ENCODE results near the gene WWC1.

The WWC1 gene

DNA sequence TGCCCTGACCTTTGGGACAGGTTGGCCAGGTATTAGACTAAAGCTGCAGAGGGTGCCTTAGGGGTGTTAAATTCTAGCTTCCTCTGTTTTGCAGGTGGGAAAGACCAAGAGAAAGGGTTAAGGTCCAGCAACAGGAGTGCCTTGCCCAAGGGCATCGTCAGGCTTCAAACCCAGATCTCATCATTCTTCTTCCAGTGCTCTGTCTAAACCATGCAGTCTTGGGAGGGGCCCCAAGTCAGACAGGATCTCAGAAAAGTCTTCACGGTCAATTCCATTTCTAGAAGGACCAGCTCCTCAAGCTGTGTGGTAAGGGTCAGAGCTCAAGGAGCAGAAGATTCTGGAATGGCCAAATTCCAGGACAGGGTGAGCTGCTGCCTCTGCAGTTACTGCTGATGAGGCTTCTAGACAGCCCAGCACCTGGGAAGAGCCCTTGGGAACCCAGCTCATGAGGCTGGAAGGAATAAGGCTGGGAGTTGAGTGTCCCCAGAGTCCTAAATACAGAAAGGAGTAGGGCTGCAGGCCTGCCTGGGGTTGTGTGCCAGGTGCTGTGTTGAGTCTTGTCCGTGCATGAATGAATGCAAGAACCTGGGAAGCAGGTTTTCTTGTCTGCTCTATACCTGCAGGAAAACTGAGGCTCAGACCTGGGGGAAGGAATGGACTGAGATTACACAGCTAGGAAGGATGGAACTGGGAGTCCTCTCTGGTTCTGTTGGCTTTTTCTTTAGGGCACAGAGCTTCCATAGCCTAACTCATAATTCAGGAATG lies 69.3 kb downstream of the WWC1 start:
- H3K27me3 Mint-ChIP-seq (ENCODE audit: low read depth) = peaks cover 3% of the 10 kb centered on the region
- H3K27ac Mint-ChIP-seq = no peak overlapping the region
- H3K4me3 Mint-ChIP-seq = no peak overlapping the region
- DNase-seq (ENCODE audit: low spot score) = no peak
- no peaks in the 10 kb centered on the region for H3K9me3 Mint-ChIP-seq
- no peaks in the 10 kb centered on the region for H3K36me3 Mint-ChIP-seq (ENCODE audit: low read depth)
- H3K4me1 Mint-ChIP-seq (ENCODE audit: low read depth) = no peaks in the 10 kb centered on the region

DNA sequence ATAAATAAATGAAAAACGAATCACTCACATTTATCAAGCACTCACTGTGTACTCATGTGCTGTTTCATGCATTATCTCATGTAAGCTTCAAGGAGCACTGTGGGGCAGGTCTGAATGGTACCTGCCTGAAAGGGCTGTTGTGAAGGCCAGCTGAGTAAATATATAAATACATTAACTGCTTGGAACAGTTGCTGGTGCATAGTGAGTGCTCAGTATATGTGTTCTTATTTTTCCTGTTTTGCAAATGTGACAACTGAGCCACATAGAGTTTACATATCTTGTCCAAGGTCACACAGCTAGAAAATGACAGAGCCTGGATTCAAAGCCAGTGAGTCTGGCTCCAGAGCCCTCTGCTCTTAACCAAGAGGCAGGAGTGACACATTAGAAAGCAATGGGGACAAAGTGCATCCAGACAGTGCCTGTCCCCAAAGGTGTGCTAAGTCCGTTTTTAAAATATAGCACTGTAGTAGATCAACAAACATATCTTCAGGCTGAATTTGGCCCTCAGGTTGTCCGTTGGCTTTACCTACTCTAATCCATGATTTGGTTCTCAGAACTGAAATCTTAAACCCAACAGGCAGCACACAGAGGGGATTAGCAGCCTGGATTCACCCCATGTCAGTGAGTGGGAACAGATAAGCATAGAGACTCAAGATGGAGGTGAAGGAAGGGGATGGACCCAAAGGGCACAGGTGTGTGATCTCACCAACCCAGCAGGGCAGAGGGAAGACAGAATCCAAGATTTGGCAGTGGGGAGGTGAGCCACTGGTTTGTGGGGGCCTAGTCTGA lies 70.8 kb downstream of the WWC1 start:
- H3K27ac Mint-ChIP-seq = no peak overlapping the region
- H3K36me3 Mint-ChIP-seq (ENCODE audit: low read depth) = no peaks in the 10 kb centered on the region
- peaks cover 8% of the 10 kb centered on the region for H3K27me3 Mint-ChIP-seq (ENCODE audit: low read depth)
- H3K9me3 Mint-ChIP-seq = no peaks in the 10 kb centered on the region
- DNase-seq (ENCODE audit: low spot score) = no peak
- H3K4me1 Mint-ChIP-seq (ENCODE audit: low read depth) = no peaks in the 10 kb centered on the region
- H3K4me3 Mint-ChIP-seq = no peak overlapping the region

DNA sequence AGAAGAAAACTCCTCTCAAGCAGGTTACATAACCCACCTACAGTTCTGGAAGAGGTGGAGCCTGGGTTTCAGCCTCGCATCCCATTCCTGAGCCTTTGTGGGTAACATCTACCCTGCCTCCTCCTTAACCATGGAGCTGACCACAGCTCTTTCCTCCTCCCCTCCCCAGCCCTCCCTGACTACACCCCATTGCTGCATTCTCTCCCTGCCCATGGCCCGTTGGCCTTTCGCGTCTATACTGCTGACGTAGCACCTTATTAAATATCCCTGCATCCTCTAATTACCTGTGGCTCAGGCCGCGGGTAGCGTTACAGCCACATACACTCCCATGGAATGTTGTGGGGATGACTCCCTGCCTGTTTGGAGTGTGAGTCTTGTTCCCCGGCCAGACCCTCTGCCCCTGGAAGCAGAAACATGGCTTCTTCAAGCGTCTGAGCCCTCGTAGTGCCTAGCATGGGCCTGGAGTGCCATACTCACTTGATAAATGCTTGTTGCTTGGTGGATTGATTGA lies 72.8 kb downstream of the WWC1 start:
- H3K4me3 Mint-ChIP-seq = no peak overlapping the region
- no peaks in the 10 kb centered on the region for H3K36me3 Mint-ChIP-seq (ENCODE audit: low read depth)
- no peaks in the 10 kb centered on the region for H3K4me1 Mint-ChIP-seq (ENCODE audit: low read depth)
- no peak for DNase-seq (ENCODE audit: low spot score)
- H3K27me3 Mint-ChIP-seq (ENCODE audit: low read depth) = peaks cover 8% of the 10 kb centered on the region
- no peak overlapping the region for H3K27ac Mint-ChIP-seq
- H3K9me3 Mint-ChIP-seq = no peaks in the 10 kb centered on the region

DNA sequence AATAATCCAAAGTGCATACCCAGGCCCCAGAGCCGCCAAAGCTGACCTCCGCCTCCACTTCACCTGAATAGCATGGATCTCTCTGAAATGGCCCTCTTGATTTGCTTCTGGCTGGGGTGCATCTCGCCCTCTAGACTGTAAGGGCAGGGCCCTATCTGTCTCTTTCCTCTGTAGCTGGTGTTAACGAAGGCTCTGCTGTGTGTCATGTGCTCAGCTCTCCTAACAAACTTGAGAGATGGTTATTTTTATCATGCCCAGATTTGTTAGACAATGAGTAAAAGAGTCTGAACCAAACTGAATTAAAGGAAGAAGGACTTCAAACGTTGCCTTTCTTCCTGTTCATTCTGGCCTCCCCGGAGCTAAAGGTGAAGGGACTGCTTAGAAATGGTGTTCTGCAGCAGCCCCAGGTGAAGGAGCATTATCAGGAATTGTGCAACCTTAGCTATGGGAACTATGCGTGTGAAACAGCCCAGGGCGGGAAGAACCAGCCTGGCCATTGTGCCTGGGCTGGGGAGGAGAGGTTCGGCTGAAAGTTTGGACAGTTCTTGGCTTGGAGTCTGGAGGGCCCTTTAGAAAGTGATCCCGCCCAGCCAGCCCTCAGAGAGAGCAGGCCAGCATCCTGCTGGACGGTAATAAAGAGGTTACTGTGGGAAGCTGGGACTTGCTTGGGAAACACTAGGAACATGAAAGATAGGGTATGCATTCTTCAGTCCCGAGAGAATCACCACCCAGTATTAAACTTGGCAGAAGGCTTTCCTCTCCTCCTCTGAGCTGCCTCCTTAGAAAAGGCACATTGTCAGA lies 73.5 kb downstream of the WWC1 start:
- Mint-ChIP-seq H3K27me3 (ENCODE audit: low read depth) (peaks cover 8% of the 10 kb centered on the region), H3K9me3 (no peaks in the 10 kb centered on the region), H3K4me3 (no peak overlapping the region), H3K4me1 (ENCODE audit: low read depth) (no peaks in the 10 kb centered on the region), H3K36me3 (ENCODE audit: low read depth) (no peaks in the 10 kb centered on the region), H3K27ac (no peak overlapping the region)
- DNase-seq (ENCODE audit: low spot score) = no peak

DNA sequence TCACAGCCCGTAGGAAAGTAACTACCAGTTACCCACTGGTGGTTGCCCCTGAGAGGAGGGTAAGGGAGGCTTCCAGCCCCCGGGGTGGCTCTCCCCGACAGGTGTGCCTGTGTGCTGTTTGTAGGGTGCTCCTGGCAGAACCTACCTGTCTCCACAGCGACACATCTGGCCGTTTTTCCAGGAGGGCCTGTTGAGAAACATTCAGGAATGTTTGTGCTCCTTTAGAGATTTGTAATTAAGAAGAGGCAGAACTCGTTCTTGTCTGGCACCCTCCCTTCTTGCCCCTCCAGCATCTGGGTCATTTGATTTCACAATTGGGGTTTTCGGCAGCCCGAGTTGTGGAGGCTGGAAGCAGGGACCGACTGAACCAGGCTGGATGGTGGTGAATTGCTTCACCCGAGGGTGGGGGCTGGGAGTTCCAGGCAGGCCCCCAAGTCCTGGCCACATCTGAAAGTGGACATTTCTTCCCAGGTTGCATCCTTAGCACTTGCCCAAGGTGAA lies 74.2 kb downstream of the WWC1 start:
- Mint-ChIP-seq H3K27me3 (ENCODE audit: low read depth) (peaks cover 8% of the 10 kb centered on the region), H3K4me3 (no peak overlapping the region), H3K27ac (no peak overlapping the region), H3K9me3 (no peaks in the 10 kb centered on the region), H3K36me3 (ENCODE audit: low read depth) (no peaks in the 10 kb centered on the region), H3K4me1 (ENCODE audit: low read depth) (no peaks in the 10 kb centered on the region)
- no peak for DNase-seq (ENCODE audit: low spot score)

DNA sequence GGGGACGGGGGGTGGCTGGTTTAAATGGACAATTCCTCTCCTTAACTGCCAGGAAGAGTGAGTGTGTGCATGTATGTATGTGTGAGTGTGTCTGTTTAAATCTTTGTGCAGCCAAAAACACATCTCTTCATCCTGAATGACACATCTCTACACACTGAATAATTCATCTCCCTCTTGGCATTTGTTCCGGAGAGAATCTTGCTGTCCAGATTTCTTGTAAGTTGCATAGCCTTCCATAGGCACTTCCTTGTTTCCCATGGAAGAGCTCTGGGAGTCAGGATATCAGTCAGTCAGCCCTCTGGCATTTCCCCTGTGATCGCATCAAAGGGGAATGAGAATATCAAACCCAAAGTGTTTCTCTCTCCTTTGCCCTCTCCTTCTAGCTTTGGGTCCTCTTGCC lies 74.7 kb downstream of the WWC1 start:
- DNase-seq (ENCODE audit: low spot score) = no peak
- Mint-ChIP-seq H3K4me1 (ENCODE audit: low read depth) (no peaks in the 10 kb centered on the region), H3K27me3 (ENCODE audit: low read depth) (peaks cover 8% of the 10 kb centered on the region), H3K9me3 (no peaks in the 10 kb centered on the region), H3K27ac (no peak overlapping the region), H3K4me3 (no peak overlapping the region), H3K36me3 (ENCODE audit: low read depth) (no peaks in the 10 kb centered on the region)

DNA sequence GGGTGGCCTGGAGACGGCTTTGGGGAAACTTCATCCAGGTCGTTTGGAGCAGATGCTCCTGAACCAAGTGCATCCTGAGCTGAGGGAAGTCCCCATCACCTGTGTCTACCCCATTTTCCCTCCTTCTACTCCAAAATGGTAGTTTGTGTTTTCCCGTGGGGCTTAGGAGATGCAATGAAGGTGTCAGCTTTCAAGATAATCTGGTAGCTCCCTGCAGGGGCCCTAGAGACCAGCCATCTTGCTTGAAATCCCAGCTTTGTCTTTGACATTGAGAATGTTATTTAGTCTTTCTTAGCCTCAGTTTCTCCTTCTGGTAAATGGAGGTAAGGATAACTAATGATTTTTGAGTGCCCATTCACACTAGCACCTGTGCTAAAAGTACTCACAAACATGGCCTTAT lies 77.4 kb downstream of the WWC1 start:
- DNase-seq (ENCODE audit: low spot score) = no peak
- Mint-ChIP-seq H3K4me3 (no peak overlapping the region), H3K27me3 (ENCODE audit: low read depth) (peaks cover 8% of the 10 kb centered on the region), H3K27ac (no peak overlapping the region), H3K9me3 (no peaks in the 10 kb centered on the region), H3K4me1 (ENCODE audit: low read depth) (no peaks in the 10 kb centered on the region), H3K36me3 (ENCODE audit: low read depth) (no peaks in the 10 kb centered on the region)

DNA sequence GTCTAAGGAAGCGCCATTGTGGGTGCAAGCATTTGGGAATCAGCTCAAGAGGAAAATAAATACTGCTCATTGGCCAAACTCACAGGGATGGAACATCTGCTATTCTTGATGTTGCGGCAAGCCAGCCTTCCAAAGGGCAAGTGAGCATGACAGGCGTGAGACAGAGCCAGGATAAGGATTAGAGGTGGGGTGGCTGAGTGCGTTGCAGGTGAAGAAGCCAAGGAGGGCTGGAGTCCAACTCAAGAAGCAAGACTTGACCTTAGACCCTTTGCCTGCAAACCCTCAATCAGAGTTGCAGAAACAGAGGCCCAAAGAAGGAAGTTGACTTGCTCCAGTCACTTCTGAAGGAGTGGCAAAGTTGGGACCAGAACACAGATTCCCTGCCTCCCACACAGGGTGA lies 79.4 kb downstream of the WWC1 start:
- H3K27me3 Mint-ChIP-seq (ENCODE audit: low read depth) = peaks cover 8% of the 10 kb centered on the region
- H3K4me1 Mint-ChIP-seq (ENCODE audit: low read depth) = no peaks in the 10 kb centered on the region
- no peaks in the 10 kb centered on the region for H3K9me3 Mint-ChIP-seq
- H3K27ac Mint-ChIP-seq = no peak overlapping the region
- no peak overlapping the region for H3K4me3 Mint-ChIP-seq
- no peaks in the 10 kb centered on the region for H3K36me3 Mint-ChIP-seq (ENCODE audit: low read depth)
- no peak for DNase-seq (ENCODE audit: low spot score)

DNA sequence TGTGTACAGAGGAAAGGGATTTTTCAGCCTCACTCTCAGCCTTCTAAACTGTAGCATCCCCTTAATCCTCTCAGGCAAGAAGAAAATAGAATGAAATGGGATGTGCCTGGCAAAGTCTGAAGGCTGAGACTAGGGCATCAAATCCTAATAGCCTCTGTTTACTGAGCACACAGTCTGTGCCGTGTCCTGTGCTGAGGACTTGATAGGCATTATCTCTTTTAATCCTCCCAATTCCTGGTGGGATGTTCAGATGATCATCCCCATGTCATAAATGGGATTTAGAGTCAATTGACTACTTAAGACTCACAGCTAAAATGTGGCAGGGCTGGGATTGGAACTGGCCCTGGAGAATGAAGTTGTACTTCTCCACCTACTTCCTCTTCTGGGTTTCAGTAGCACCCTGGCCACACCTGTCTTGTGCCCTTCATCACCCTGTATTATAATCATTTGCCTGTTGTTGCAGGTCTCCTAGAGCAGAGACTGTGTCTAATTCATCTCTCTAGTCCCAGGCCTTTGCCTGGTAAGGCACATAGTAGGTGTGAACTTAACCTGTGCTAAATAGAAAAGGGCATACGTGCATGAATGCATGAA lies 81.0 kb downstream of the WWC1 start:
- peaks cover 7% of the 10 kb centered on the region for H3K4me1 Mint-ChIP-seq (ENCODE audit: low read depth)
- no peak overlapping the region for H3K4me3 Mint-ChIP-seq
- H3K9me3 Mint-ChIP-seq = no peaks in the 10 kb centered on the region
- no peak overlapping the region for H3K27ac Mint-ChIP-seq
- DNase-seq (ENCODE audit: low spot score) = no peak
- peaks cover 3% of the 10 kb centered on the region for H3K27me3 Mint-ChIP-seq (ENCODE audit: low read depth)
- H3K36me3 Mint-ChIP-seq (ENCODE audit: low read depth) = no peaks in the 10 kb centered on the region

DNA sequence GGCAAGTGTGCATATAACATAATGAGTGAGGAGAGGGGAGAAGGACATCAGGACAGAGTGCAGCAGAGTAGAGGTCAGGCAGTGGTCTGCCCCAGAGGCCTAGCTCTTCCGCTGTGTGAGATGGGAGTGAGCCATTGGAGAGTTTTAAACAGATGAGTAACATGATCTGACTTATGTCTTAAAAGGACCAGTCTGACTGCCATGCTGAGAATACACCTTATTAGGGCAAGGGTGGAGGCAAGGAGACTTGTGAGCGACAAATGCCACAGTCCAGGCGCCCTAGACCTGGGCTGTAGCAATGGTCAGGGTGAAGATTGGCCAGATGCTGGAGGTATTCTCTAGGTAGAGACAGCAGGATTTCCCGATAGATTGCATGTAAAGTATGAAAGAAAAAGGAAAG lies 83.1 kb downstream of the WWC1 start:
- no peak for DNase-seq (ENCODE audit: low spot score)
- Mint-ChIP-seq H3K9me3 (peaks cover 5% of the 10 kb centered on the region), H3K4me1 (ENCODE audit: low read depth) (peaks cover 9% of the 10 kb centered on the region), H3K27me3 (ENCODE audit: low read depth) (peaks cover 3% of the 10 kb centered on the region), H3K36me3 (ENCODE audit: low read depth) (no peaks in the 10 kb centered on the region), H3K27ac (no peak overlapping the region), H3K4me3 (no peak overlapping the region)

DNA sequence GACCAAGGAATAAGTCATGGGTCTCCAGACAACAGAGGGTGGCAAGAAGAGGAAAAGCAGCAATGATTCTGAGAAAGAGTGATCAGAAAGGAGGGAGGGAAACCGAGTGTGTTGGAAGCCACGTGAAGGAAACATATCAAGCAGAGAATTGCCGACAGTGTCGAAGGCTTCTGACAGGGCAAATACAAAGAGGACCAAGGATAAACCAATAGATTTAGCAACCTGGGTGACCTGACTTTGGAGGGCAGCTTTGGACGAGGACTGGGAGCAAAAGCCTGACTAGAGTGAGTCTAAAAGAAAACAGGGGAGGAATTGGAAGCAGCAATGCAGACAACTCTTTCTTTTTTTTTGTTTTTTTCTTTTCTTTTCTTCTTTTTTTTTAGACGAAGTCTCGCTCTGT lies 83.8 kb downstream of the WWC1 start:
- no peak overlapping the region for H3K27ac Mint-ChIP-seq
- H3K27me3 Mint-ChIP-seq (ENCODE audit: low read depth) = peaks cover 3% of the 10 kb centered on the region
- H3K4me1 Mint-ChIP-seq (ENCODE audit: low read depth) = peaks cover 9% of the 10 kb centered on the region
- peaks cover 5% of the 10 kb centered on the region for H3K9me3 Mint-ChIP-seq
- no peak for DNase-seq (ENCODE audit: low spot score)
- H3K36me3 Mint-ChIP-seq (ENCODE audit: low read depth) = no peaks in the 10 kb centered on the region
- no peak overlapping the region for H3K4me3 Mint-ChIP-seq

DNA sequence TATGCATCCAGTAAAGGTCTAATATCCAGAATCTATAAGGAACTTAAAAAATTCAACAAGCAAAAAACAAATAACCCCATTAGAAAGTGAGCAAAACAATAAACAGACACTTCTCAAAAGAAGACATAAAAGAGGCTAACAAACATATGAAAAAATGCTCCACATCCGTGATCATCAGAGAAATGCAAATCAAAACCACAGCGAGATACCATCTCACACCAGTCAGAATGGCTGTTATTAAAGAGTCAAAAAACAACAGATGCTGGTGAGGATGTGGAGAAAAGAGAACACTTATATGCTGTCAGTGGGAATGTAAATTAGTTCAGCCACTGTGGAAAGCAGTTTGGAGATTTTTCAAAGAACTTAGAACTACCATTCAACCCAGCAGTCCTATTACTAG lies 86.1 kb downstream of the WWC1 start:
- Mint-ChIP-seq H3K9me3 (peaks cover 5% of the 10 kb centered on the region), H3K4me1 (ENCODE audit: low read depth) (peaks cover 9% of the 10 kb centered on the region), H3K4me3 (no peak overlapping the region), H3K27me3 (ENCODE audit: low read depth) (no peaks in the 10 kb centered on the region), H3K27ac (no peak overlapping the region), H3K36me3 (ENCODE audit: low read depth) (no peaks in the 10 kb centered on the region)
- no peak for DNase-seq (ENCODE audit: low spot score)

DNA sequence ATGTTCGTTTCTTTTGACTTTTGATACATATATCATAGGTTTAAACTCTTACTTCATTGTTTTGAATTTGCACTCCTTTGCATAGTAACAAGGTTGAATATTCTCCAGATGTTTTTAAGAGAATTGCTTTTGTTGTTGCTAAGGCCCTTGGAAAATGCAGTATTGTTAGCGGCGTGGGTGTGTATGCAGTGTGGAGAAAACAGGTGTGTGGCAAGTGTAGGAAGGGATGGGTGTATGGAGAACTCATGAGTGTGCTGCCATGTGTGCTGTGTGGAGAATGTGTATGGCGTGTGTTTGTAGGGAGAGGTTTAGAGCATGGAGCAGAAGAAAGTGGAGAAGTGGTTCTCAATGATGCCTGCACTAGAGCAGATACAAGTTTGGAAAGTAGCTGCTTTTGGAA lies 87.3 kb downstream of the WWC1 start:
- peaks cover 13% of the 10 kb centered on the region for H3K4me1 Mint-ChIP-seq (ENCODE audit: low read depth)
- H3K4me3 Mint-ChIP-seq = no peak overlapping the region
- peaks cover 5% of the 10 kb centered on the region for H3K9me3 Mint-ChIP-seq
- DNase-seq (ENCODE audit: low spot score) = no peak
- no peaks in the 10 kb centered on the region for H3K36me3 Mint-ChIP-seq (ENCODE audit: low read depth)
- H3K27ac Mint-ChIP-seq = no peak overlapping the region
- H3K27me3 Mint-ChIP-seq (ENCODE audit: low read depth) = no peaks in the 10 kb centered on the region

Data from T-helper 2 cell treated with Interferon-gamma antibody and Interleukin-4, amounts not matched to agents 5 μg/mL and 100 μg/mL, for 36 hours (primary cell).